Neutrophil (primary cell): Measurements from ENCODE around the gene ENO2.
"Not testable (repeated sequence)": the region's sequence is repeated elsewhere in the genome, so short reads cannot be mapped to it uniquely, and the experiment has no call there.

ENCODE experiments used
- H3K27ac ChIP-seq: fragments of 200-600 bp; sonication (generic); 2 replicates; pipeline ENCODE4 v1.5.1; 2016; ENCODE audit warnings: mild to moderate bottlenecking, moderate library complexity
- H3K27me3 ChIP-seq: fragments of 200-600 bp; sonication (generic); 2 replicates; pipeline ENCODE4 v1.6.0; 2016; ENCODE audit warnings: mild to moderate bottlenecking
- H3K36me3 ChIP-seq: fragments of 200-600 bp; sonication (generic); 2 replicates; pipeline ENCODE4 v1.5.1; 2017
- H3K4me1 ChIP-seq, 2 experiments: fragments of 200-600 bp in 1 of 2; sonication (generic) in 1 of 2; 1 replicate in 1 of 2; 2 replicates in 1 of 2; pipeline versions ENCODE4 v1.5.1 to v1.6.1; 2013 to 2016; ENCODE audit warnings: low read depth in 1 of 2, low read length in 1 of 2, mild to moderate bottlenecking in 1 of 2, moderate library complexity in 1 of 2; ENCODE audit not compliant: control insufficient read depth in 1 of 2, insufficient read depth in 1 of 2
- H3K4me3 ChIP-seq, 2 experiments: fragments of 200-600 bp in 1 of 2; sonication (generic) in 1 of 2; 1 replicate in 1 of 2; 2 replicates in 1 of 2; pipeline ENCODE4 v1.5.1; 2013 to 2016; ENCODE audit warnings: low read depth in 1 of 2, low read length in 1 of 2, mild to moderate bottlenecking in 1 of 2, moderate library complexity in 1 of 2
- H3K9me3 ChIP-seq: fragments of 200-600 bp; sonication (generic); 2 replicates; pipeline ENCODE4 v1.5.1; 2016
- CTCF ChIP-seq: fragments of 200-600 bp; sonication (generic); IDR thresholded peaks from 2 replicates; pipeline ENCODE4 v1.5.1; 2016; ENCODE audit warnings: antibody characterized with exemption

Gene ENO2

GRCh38 chr12:6868211-6869048, 46.0 kb upstream of the ENO2 start:
- Histone ChIP-seq H3K27ac (peak overlapping the region; percentile 86), H3K4me1 (peaks cover 58 to 60% of the 10 kb centered on the region in 2 experiments), H3K27me3 (no peaks in the 10 kb centered on the region), H3K9me3 (no peaks in the 10 kb centered on the region), H3K36me3 (peaks cover 24% of the 10 kb centered on the region), H3K4me3 (peak overlapping the region; percentile 92 to 98)
- no peak for TF ChIP-seq CTCF

GRCh38 chr12:6869049-6870021, 45.0 kb upstream of the ENO2 start:
- Histone ChIP-seq H3K4me1 (peaks cover 66 to 69% of the 10 kb centered on the region in 2 experiments), H3K27me3 (no peaks in the 10 kb centered on the region), H3K9me3 (no peaks in the 10 kb centered on the region), H3K4me3 (peak overlapping the region; percentile 92 to 98), H3K36me3 (peaks cover 21% of the 10 kb centered on the region), H3K27ac (peak overlapping the region; percentile 86)
- peak; percentile 94 for TF ChIP-seq CTCF

GRCh38 chr12:6870304-6870703, 44.1 kb upstream of the ENO2 start:
- H3K27ac ChIP-seq = peak overlapping the region; percentile 86
- not testable (repeated sequence) for H3K27me3 ChIP-seq, H3K4me3 ChIP-seq, H3K9me3 ChIP-seq
- H3K36me3 ChIP-seq = peaks cover 21% of the 10 kb centered on the region
- peaks cover 70 to 72% of the 10 kb centered on the region in 2 experiments for H3K4me1 ChIP-seq

- H3K36me3 ChIP-seq = peaks cover 21% of the 10 kb centered on the region
- peaks cover 69 to 77% of the 10 kb centered on the region in 2 experiments for H3K4me1 ChIP-seq
- H3K27me3 ChIP-seq = no peaks in the 10 kb centered on the region
- peak overlapping the region; percentile 82 to 95 for H3K4me3 ChIP-seq
- no peaks in the 10 kb centered on the region for H3K9me3 ChIP-seq
- H3K27ac ChIP-seq = peak overlapping the region; percentile 86
- TF ChIP-seq CTCF = no peak
These were observed 43.1 kb upstream of the ENO2 start for GRCh38 chr12:6871052-6871957.

GRCh38 chr12:6872073-6873048, 42.0 kb upstream of the ENO2 start:
- Histone ChIP-seq H3K9me3 (no peaks in the 10 kb centered on the region), H3K36me3 (peaks cover 21% of the 10 kb centered on the region), H3K27me3 (no peaks in the 10 kb centered on the region), H3K4me3 (peak overlapping the region; percentile 82 to 95), H3K4me1 (peaks cover 60 to 70% of the 10 kb centered on the region in 2 experiments), H3K27ac (peak overlapping the region; percentile 86)
- TF ChIP-seq CTCF = peak; percentile 99
